Endometrial microvascular endothelial cells (primary cell): Measurements from ENCODE around the gene CELF2. TPM values are rescaled to one million over a fixed set of nuclear protein-coding genes. Genes with fewer than 3 reads are reported as not detected.

Source experiments
- in situ Hi-C: cut with HindIII; loops from 2 replicates; pipeline ENCODE4 v1.10.0; 2017; ENCODE audit warnings: low sequenced_read_pairs, low pct_unique_long_range_greater_than_20kb; ENCODE audit errors: inconsistent ontology term
- total RNA-seq: library from RNA; depleted of rRNA; stranded (reverse); fragments of >200 nt; gene quantifications from one replicate; pipeline ENCODE4 v1.2.3, GENCODE V29; 2015; ENCODE audit errors: inconsistent ontology term

CELF2 gene
- total RNA-seq, 1 donor from 2014 or later = 2.5 TPM

GRCh38 chr10:11018855-11019631 lies 1.4 kb downstream of the CELF2 start:
- in situ Hi-C loops = no loop called here

GRCh38 chr10:11019724-11020547 lies 2.3 kb downstream of the CELF2 start:
- in situ Hi-C loops = no loop called here

DNA sequence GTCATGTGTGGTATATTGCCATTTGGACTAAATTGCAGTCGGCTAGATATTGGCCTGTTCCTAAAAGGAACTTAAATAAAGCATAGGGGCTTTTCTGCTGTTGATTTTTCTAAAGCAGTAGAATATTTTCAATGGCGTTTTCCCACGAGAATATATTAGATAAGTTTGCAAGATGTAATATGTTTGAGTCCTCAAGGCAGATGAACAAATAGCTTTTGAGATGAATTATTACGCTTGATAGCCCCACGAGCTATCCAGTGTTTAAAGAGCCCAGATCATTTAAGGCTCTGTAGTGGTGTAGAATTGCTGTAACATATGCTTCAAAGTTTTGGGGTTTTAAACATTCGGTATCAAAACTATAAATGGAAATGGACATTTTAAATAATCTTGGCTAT lies 2.9 kb downstream of the CELF2 start:
- in situ Hi-C loops = no loop called here

- in situ Hi-C loops = no loop called here
These were observed 4.5 kb downstream of the CELF2 start for GRCh38 chr10:11022213-11022612.

GRCh38 chr10:11023009-11023953 lies 5.6 kb downstream of the CELF2 start:
- in situ Hi-C loops = no loop called here

- in situ Hi-C loops = no loop called here
These were observed 6.9 kb downstream of the CELF2 start for GRCh38 chr10:11024596-11024995.

DNA sequence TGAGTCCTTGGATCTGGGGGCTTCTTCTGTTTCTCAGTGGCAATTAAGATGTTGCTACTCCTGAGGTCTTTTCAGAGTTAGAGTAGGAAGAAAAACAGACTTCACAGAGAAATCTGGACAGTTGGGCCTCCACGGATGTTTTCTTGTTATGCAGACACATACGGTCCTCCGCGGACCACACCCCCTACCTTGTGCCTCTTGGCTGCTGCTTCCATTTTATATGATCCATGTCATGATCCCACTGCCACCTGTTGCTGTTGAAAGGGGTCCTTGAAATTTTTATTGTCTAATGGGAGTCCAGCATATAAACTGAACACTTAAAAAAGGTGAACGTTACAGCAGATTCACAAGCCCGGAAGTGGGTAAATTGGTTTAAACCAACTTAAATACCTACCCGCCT lies 8.3 kb downstream of the CELF2 start:
- in situ Hi-C loops = no loop called here

GRCh38 chr10:11026773-11027172 lies 9.1 kb downstream of the CELF2 start:
- in situ Hi-C loops = no loop called here

DNA sequence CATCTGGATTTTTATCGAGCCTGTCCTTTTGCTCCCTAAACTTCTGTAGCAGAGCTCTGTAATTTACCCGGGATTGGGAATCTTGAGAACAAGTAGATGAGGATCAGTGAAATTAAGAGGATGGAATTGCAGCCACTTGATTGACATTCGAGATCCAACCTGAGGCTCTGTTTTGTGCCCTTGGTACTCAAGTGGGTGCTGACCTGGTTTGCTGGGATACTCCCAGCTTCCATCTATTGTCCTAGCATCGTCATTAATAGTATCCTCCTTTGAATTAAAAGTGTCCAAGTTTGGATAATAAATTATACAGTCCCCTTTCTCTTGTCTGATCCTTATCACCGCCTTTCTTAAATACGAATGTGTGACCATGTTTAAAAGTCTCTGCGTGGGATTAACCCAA lies 17.1 kb downstream of the CELF2 start:
- in situ Hi-C loops = loop anchor here (10.0 kb wide), 1 partner anchor 240 kb away; no protein-coding TSS in a partner anchor

DNA sequence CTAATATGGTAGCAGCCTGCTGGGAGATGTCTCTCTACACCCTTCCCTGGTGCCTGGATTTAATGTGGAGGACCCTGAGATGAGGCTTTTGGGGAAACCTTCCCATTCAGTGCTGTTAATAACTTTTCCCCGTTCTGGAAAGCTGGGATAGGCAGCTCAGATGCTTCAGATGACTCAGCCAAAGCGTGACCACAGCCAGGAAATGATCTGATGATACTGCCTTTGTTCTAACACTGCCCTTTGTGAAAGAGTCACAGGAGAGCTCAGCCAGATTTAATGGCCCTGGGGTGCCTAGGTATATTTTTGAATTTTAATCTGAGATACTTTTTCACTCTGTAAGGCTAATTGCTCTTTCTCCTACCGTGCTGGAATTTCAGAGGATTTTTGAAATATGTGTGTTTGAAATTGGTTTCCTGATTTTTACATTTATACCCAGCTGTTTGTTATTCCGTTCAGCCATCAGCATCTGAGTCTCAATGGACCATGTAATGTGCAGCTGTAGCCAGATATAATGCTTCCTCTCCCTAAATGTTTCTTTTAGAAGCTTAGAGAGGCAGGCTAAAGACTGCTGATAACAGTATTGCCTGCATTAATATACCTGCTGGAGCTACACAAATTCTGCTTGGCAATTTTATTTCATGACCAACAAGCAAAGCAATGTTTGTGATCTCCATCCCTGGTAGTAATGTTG lies 17.8 kb downstream of the CELF2 start:
- in situ Hi-C loops = loop anchor here (10.0 kb wide), 1 partner anchor 241 kb away; no protein-coding TSS in a partner anchor

DNA sequence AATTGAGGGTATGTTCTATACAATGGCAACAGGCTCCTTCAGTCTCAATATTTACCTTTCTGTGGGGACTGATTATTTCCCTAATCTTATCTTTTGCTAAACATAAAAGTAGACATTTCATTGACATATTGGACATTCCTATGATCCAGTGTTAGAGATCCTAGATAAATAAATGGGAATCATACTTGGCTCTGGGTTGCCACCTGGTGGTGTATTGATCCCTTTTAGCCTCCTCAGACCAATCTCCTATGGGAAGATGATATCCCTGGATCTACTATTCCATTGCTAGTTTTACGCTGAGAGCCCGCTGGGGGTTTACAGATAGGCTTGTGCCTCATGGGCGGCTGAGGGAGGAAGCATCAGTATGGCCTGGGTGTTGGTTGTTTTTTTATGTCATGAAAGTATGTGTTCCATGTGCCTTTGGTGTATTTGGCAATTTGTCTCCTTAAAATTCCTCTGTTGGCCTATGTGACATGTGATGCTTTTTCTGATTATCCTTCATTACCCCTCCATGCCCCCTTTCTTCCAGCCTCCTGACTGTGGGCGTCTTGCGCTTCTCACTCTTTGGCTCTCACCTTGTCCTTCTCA lies 18.8 kb downstream of the CELF2 start:
- in situ Hi-C loops = loop anchor here (10.0 kb wide), 1 partner anchor 242 kb away; no protein-coding TSS in a partner anchor

GRCh38 chr10:11037991-11038390 lies 20.3 kb downstream of the CELF2 start:
- in situ Hi-C loops = loop anchor here (10.0 kb wide), 1 partner anchor 243 kb away; no protein-coding TSS in a partner anchor

- in situ Hi-C loops = no loop called here
These were observed 24.7 kb downstream of the CELF2 start for GRCh38 chr10:11042357-11042756.

GRCh38 chr10:11043039-11043438 lies 25.4 kb downstream of the CELF2 start:
- in situ Hi-C loops = no loop called here

DNA sequence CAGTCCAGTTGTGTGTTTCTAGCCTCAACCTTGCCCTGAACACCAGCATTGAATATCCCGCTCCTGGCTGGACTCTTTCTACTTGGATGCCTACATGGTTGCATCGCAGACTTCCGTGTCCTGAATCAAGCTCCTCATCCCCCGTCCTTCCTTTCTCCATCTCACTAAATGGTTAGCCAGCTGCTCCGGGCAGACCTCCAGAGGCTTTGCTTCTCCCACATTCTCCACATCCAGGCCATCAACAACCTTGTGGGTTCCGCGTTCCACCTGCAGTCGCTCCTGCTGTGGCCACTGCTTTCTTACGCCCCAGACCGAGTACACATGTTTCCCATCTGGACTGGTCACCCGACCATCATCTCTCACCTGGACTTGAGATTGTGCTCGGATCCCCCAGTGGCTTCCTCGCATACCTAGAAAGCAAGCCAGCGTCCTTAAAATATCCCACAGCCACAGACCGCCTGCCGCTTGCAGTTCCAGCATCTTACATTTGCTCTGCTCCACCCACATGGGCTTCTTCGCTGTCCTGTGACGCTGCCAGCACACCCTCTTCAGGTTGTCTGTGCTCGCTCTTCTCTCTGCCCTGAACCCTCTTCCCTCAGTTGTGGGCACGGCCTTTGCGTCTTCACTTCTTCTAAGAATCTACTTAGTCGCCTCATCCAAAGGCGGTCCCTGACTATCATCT lies 25.9 kb downstream of the CELF2 start:
- in situ Hi-C loops = no loop called here

DNA sequence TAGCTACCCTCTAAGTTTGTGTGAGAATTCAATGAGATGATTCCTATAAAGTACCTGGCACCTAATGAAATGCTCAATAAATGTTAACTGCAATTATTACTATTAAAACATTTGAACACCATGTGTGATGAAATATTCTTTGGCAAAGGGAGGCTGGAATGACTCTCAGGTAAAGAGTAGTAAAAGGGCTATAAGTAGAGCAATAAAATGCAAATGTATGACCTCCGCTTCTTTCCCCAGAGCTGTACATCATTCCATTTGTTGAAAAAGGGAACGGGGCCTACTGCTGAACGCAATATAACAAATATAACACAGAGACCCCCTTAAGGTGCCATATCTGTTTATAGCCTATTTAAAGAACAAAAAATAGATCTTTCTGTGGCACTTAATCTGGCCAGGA lies 27.8 kb downstream of the CELF2 start:
- in situ Hi-C loops = no loop called here

- in situ Hi-C loops = no loop called here
These were observed 28.5 kb downstream of the CELF2 start for GRCh38 chr10:11045995-11046775.
